Sigmoid colon (tissue), 7 donors: Measurements from ENCODE around the gene ASPRV1. TPM values are rescaled to one million over a fixed set of nuclear protein-coding genes. Genes with fewer than 3 reads are reported as not detected.
A peak's percentile ranks its signal among the peaks of the same experiment; 100 is the strongest.

Experiments
- DNase-seq: peaks from one replicate; pipeline ENCODE4 v3.0.0-alpha.2; 2019
- H3K27ac ChIP-seq, 4 donors: fragments of 200-600 bp; sonication (generic); one replicate each; pipeline ENCODE4 v1.5.1; 2016 to 2019; ENCODE audit warnings: mild to moderate bottlenecking in 1 of 4
- H3K27me3 ChIP-seq, 3 donors: fragments of 200-600 bp; sonication (generic); one replicate each; pipeline ENCODE4 v1.5.1; 2019; ENCODE audit warnings: mild to moderate bottlenecking in 1 of 3
- H3K36me3 ChIP-seq, 4 donors: fragments of 200-600 bp; sonication (generic); one replicate each; pipeline ENCODE4 v1.5.1; 2016 to 2019
- H3K4me1 ChIP-seq, 4 donors: fragments of 200-600 bp; sonication (generic); one replicate each; pipeline ENCODE4 v1.5.1; 2017 to 2019
- H3K4me3 ChIP-seq, 4 donors: fragments of 200-600 bp; sonication (generic); one replicate each; pipeline ENCODE4 v1.5.1; 2017 to 2019; ENCODE audit warnings: mild to moderate bottlenecking in 2 of 4, moderate library complexity in 1 of 4
- H3K9me3 ChIP-seq, 4 donors: fragments of 200-600 bp in 3 of 4; sonication (generic) in 3 of 4; one replicate each; pipeline versions ENCODE4 v1.5.1 to v1.6.1; 2013 to 2019
- EP300 ChIP-seq, 4 donors: sonication (generic); formaldehyde crosslinking; IDR thresholded peaks; one replicate each; pipeline ENCODE4 v1.6.1; 2017; ENCODE audit warnings: antibody characterized with exemption in 4 of 4
- POLR2A ChIP-seq, 2 donors: fragments of 450-650 bp; IDR thresholded peaks; one replicate each; pipeline ENCODE4 v1.6.1; 2016; ENCODE audit warnings: antibody characterized with exemption in 2 of 2, mild to moderate bottlenecking in 2 of 2, moderate library complexity in 2 of 2
- POLR2AphosphoS5 ChIP-seq, 4 donors: sonication (generic); formaldehyde crosslinking; IDR thresholded peaks; one replicate each; pipeline ENCODE4 v1.6.1; 2017; ENCODE audit warnings: antibody characterized with exemption in 4 of 4
- WGBS, 2 donors: extraction: QIAGEN DNeasy Blood & Tissue Kit; methylation state at CpG; one replicate each; pipeline ENCODE4 v1.1.7; 2013; 5-methylcytosine and 5-hydroxymethylcytosine counted together
- intact Hi-C: fragments of 100-400 bp; cut with DNase I; formaldehyde crosslinking; loops from one replicate; pipeline ENCODE4 v1.15.1; 2023
- polyA plus RNA-seq, 3 donors: library from polyadenylated mRNA; stranded (reverse); fragments of 200-250 nt; gene quantifications; one replicate each; pipeline ENCODE4 v1.2.3, GENCODE V29; 2013
- total RNA-seq, 4 donors: library from RNA; depleted of rRNA; stranded (reverse); fragments of >200 nt; gene quantifications; one replicate each; pipeline ENCODE4 v1.1.0, GENCODE V29; 2016
- TF ChIP-seq, protein P1 (sequence below), 4 experiments: fragments of 450-650 bp in 3 of 4; fragments of 200-600 bp in 1 of 4; IDR thresholded peaks; one replicate each; pipeline ENCODE4 v1.5.1; 2016 to 2019; ENCODE audit warnings: antibody characterized with exemption in 4 of 4, mild to moderate bottlenecking in 3 of 4, moderate library complexity in 2 of 4
- donor health status: healthy with polysubstance abuse.
- donor health status: Bipolar disorder and iron deficiency.
- donor health status: healthy.

Gene ASPRV1
- total RNA-seq (1 to 10 TPM; 1.1 to 1.4 (median 1.2) TPM), polyA plus RNA-seq (1 to 10 TPM; 1.1 to 1.2 (median 1.2) TPM)

DNA sequence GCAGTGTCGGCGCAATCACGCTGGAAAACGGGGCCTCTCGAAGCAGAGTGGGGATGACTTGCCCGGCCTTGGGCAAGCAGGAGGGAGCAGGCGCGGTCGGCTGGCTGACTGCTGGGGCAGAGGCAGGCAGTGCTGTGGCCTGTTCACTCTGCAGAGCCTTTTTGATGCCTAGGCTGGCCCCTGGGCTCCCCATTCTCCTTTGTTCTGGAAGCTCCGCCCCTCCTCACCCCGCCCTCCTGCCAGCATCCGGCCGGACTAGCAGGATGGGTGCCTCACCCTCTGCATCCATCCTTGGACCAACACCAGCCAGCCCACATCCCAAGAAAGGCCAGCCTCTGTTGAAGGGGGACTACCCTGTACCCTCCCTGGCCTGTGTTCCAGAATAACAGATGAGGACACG lies at the start of gene ASPRV1:
Gene ASPRV1, minus strand, starts transcription at position 136 of the 400 bp plus-strand sequence. CDS start 195 bp downstream, outside the sequence.
- Histone ChIP-seq H3K27ac (no peak within 1 kb of the TSS), H3K9me3 (no peaks in the 10 kb centered on the region), H3K4me3 (no peak within 1 kb of the TSS), H3K4me1 (no peaks in the 10 kb centered on the region), H3K27me3 (no peaks in the 10 kb centered on the region), H3K36me3 (no peaks in the 10 kb centered on the region)
- intact Hi-C loops: no loop called here
- 90 to 92% methylated on average over 14 of the region's 14 CpGs for WGBS, 2 donors
- no peak for DNase-seq
- TF ChIP-seq POLR2AphosphoS5 (IDR thresholded peaks at IDR 0.05) (no peak), EP300 (IDR thresholded peaks at IDR 0.05) (no peak), POLR2A (IDR thresholded peaks at IDR 0.05) (no peak)
- TF ChIP-seq, protein P1, sequence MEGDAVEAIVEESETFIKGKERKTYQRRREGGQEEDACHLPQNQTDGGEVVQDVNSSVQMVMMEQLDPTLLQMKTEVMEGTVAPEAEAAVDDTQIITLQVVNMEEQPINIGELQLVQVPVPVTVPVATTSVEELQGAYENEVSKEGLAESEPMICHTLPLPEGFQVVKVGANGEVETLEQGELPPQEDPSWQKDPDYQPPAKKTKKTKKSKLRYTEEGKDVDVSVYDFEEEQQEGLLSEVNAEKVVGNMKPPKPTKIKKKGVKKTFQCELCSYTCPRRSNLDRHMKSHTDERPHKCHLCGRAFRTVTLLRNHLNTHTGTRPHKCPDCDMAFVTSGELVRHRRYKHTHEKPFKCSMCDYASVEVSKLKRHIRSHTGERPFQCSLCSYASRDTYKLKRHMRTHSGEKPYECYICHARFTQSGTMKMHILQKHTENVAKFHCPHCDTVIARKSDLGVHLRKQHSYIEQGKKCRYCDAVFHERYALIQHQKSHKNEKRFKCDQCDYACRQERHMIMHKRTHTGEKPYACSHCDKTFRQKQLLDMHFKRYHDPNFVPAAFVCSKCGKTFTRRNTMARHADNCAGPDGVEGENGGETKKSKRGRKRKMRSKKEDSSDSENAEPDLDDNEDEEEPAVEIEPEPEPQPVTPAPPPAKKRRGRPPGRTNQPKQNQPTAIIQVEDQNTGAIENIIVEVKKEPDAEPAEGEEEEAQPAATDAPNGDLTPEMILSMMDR (IDR thresholded peaks at IDR 0.05): no peak

DNA sequence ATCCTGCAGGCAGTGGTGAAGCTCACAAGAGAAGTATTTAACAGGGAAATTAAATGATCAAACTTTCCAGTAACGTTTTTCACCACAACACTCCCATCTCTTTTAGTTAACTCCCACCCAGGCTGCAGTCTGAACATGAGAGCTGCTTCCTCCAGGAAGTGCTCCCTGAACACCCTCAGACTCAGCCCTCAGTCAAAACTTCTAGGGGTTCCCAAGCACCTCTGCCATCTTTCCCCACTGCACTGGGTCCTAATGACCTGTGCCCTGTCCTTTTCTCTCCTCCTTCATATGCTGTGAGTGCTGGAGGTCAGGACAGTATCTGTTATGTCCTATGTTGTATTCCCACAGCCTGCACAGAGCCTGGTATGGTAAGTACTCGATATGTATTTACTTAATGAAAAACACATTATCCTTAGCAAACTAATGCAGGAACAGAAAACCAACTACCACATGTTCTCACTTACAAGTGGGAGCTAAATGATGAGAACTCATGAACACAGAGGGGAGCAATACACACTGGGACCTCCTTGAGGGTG lies 49.2 kb upstream of the ASPRV1 start:
- no peak overlapping the region for H3K4me3 ChIP-seq
- 19 to 58% methylated on average over 2 of the region's 2 CpGs for WGBS, 2 donors
- no peaks in the 10 kb centered on the region for H3K4me1 ChIP-seq
- TF ChIP-seq EP300 (IDR thresholded peaks at IDR 0.05): no peak
- no peak for TF ChIP-seq POLR2AphosphoS5 (IDR thresholded peaks at IDR 0.05)
- no peak for TF ChIP-seq POLR2A (IDR thresholded peaks at IDR 0.05)
- TF ChIP-seq, protein P1 (IDR thresholded peaks at IDR 0.05): no peak
- H3K27ac ChIP-seq: no peak overlapping the region
- no peak for DNase-seq
- intact Hi-C loops: no loop called here
- no peaks in the 10 kb centered on the region for H3K36me3 ChIP-seq
- no peaks in the 10 kb centered on the region for H3K27me3 ChIP-seq
- H3K9me3 ChIP-seq: no peaks in the 10 kb centered on the region

DNA sequence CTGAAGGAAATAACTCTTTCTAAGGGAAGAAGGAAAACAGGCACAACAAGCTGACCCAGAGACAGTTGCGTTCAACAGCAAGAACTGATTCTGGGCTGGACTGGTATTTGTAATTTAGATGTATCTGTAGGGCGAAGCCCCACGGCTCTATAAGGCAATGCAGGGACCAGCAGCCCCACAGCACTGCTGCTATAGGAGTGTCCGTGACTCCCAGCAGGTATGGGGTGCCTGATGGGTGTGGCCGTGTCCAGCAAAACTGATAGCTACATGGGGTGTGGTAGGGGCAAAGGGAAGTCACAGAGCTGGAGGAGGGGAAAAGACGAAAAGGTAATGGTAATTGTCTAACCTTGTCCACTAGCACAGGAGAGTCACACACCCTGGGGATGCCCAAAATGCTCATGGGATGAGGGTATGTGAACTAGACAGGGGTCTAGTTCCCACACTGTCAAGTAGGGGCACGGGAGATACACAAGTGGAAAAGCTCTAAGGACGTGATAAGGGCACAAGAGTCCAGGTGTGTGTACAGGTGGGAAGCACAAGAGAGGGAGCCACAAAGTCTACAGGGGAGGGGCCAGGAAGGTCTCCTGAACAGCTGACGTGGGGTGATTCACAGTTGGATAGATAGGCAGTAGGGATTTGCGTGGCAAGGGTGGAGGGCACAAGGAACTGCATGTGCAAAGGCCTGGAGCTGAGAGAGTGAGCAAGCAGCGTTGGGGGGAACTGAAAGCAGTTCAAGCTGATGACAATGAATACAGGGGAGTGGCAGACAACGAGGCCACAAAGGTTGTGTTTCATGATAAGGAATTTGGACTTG lies 48.5 kb upstream of the ASPRV1 start:
- Histone ChIP-seq H3K27ac (no peak overlapping the region), H3K4me3 (no peak overlapping the region), H3K36me3 (no peaks in the 10 kb centered on the region), H3K27me3 (no peaks in the 10 kb centered on the region), H3K4me1 (no peaks in the 10 kb centered on the region), H3K9me3 (no peaks in the 10 kb centered on the region)
- no peak for DNase-seq
- WGBS, 2 donors: 23 to 68% methylated on average over 12 of the region's 12 CpGs
- intact Hi-C loops: no loop called here
- TF ChIP-seq POLR2A (IDR thresholded peaks at IDR 0.05): peak in 1 of 2 donors; percentile 14
- TF ChIP-seq, protein P1 (IDR thresholded peaks at IDR 0.05): no peak

DNA sequence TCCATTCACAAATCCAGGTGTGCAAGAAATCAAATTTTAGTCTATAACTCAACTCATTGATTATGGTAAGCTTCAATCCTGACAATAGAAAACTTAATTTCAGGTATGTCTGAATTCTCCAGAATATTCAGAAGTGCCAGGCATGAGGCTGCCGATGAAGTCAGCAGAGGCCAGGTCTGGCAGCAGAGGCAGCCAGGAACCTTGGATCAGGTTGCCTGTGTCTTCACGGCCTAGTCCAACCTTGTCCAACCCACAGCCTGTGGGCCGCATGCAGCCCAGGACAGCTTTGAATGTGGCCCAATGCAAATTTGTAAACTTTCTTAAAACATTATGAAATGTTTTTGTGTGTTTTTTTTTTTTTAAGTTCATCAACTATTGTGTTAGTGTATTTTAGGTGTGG lies 46.9 kb upstream of the ASPRV1 start:
- H3K27ac ChIP-seq: no peak overlapping the region
- no peaks in the 10 kb centered on the region for H3K27me3 ChIP-seq
- TF ChIP-seq POLR2A (IDR thresholded peaks at IDR 0.05): no peak
- no peak for TF ChIP-seq EP300 (IDR thresholded peaks at IDR 0.05)
- TF ChIP-seq, protein P1 (IDR thresholded peaks at IDR 0.05): no peak
- no peak for TF ChIP-seq POLR2AphosphoS5 (IDR thresholded peaks at IDR 0.05)
- H3K36me3 ChIP-seq: no peaks in the 10 kb centered on the region
- no peaks in the 10 kb centered on the region for H3K4me1 ChIP-seq
- no peaks in the 10 kb centered on the region for H3K9me3 ChIP-seq
- 97 to 99% methylated on average over 3 of the region's 3 CpGs for WGBS, 2 donors
- DNase-seq: no peak
- intact Hi-C loops: no loop called here
- H3K4me3 ChIP-seq: no peak overlapping the region
